Retina (tissue), 1 donor: ENCODE data around the gene ATF3.
A peak's percentile ranks its signal among the peaks of the same experiment; 100 is the strongest.
"Not testable (repeated sequence)": the region's sequence is repeated elsewhere in the genome, so short reads cannot be mapped to it uniquely, and the experiment has no call there.

Source experiments
- DNase-seq: peaks from one replicate; pipeline ENCODE4 v3.0.0-alpha.2; 2016

Gene ATF3

DNA sequence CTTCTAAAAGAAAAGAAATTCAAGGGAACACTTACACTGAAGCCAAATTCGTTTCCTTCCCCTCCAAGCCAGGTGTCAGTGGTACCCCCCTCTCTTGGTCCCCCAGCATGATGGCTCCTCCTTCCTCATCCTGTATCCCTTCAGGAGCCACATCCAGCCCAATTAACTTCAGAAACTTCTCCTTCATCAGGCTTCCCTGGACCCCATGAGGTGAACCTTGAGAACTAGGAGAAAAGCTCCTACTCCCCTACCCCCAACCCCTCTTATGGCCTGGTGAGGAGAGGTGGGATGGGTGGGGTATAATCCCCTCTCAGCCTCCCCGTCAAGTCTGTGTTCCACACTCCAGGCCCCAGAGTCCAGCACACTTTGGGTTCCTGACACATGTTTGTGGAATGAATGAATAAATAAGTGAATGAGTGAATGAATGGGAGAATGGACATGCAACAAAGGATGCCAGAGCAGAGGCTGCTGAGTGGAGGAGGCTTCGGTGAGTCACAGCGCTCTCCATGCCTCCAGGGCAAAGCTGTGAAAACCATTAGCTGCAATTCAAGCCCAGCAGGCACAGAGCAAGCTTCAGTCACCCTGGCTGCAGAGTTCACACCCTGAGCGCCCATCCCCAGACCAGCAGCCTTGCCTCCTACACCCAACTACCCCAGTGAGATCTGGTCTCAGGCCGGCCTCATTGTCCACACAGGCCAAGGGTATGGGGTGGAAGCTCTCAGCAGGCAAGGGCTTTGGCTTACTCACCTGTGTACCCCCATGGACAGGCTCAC lies 47.3 kb downstream of the ATF3 start:
- no peak for DNase-seq

DNA sequence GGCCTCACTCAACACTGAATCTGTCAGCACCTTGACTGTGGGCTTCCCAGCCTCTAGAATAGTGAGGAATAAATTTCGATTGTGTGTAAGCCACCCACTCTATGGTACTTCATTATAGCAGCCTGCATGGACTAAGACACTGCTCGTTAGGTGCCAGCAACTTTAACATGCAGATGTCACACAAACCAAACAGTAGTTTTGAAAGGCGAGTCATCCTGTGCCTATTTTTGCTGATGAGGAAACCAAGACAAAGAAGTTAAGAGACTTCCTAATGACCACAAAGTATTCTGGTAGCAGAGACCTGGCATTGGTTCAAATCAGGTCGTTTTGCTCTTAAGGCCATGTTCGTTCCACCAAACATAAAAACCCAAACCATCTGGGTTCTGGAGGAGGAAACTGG lies 48.2 kb downstream of the ATF3 start:
- no peak for DNase-seq

DNA sequence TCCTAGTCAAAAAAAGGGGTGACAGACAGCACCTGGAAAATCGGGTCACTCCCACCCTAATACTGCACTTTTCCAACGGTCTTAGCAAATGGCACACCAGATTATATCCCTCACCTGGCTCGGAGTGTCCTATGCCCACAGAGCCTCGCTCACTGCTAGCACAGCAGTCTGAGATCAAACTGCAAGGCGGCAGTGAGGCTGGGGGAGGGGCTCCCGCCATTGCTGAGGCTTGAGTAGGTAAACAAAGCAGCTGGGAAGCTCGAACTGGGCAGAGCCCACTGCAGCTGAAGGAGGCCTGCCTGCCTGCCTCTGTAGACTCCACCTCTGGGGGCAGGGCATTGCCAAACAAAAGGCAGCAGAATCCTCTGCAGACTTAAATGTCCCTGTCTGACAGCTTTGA lies 49.7 kb downstream of the ATF3 start:
- not testable (repeated sequence) for DNase-seq

DNA sequence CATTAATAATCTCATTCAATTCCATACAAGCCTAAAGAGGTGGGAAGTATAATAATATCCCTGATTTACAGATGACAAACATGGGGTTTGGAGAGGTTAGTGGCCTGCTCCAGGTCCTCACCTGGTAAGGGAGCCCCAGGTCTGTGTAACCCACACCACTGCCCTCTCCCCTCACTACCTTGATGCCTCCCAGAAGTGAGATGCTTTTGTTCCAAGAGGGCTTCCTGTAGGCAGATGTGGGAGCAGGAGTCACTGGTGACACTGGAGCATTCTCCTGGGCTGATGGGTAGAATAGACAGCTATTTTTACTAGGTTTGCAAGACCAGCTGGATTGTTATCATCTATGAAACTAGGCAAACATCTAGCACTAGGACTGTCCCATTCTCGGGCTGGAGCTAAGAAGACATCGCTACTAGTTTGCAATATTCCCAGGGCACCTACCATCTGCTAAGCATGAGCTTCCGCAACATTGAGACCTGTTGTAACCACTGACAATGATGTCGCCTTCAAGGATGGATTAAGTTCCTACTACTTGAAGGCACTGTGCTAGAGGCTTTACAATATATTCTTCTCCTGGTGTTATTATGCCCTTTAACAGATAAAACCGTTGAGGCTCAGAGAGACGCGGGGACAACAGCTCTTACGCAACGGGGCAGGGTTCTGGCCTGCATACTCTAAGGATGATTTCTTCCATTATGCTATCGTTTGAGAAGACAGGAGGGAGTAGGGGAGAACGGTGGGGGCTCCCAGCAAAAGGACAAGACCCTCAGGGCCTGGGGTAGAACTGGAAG lies 56.0 kb downstream of the ATF3 start:
- DNase-seq: no peak

DNA sequence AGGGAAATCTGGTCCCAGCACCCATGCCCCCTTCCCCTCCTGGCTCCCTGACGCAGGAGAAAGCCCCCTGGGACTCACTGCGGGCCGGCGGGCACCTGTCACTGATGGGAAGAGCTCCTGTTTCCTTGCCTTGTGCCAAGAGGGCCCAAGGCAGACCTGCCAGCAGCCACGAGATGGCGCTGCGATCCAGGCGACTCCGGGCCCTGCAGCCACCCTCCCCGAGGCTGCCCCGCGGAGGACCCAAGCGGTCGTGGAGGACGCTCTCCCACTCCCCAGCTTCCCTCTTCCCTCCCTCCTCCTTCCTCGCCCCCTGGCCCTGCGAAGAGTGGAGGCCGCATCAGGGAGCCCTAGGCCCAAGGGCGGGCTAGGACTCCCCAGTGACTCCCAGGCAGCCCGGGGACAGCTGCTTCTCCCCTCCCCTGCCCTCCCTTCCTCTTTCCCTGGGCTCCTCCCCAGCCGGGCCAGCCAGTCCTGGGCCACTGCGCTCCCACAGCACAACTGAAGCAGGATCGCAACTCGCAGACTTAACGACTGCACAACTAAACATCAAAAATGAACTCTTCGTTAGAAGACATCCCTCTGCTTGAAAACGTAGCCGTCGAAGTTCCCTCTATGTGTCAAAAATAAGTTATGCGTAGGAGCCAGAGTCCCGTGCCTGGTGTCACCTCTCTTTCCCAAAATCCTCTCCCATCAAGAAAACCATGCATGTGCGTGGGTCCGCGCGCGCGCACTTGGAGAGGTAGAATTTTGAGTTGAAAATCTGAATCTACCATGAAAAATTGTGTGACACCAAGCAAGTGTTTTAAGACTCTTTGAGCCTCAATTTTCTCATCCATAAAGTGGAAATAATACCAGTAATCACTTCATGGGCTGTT lies 56.9 kb downstream of the ATF3 start:
- peak; percentile 92 for DNase-seq

DNA sequence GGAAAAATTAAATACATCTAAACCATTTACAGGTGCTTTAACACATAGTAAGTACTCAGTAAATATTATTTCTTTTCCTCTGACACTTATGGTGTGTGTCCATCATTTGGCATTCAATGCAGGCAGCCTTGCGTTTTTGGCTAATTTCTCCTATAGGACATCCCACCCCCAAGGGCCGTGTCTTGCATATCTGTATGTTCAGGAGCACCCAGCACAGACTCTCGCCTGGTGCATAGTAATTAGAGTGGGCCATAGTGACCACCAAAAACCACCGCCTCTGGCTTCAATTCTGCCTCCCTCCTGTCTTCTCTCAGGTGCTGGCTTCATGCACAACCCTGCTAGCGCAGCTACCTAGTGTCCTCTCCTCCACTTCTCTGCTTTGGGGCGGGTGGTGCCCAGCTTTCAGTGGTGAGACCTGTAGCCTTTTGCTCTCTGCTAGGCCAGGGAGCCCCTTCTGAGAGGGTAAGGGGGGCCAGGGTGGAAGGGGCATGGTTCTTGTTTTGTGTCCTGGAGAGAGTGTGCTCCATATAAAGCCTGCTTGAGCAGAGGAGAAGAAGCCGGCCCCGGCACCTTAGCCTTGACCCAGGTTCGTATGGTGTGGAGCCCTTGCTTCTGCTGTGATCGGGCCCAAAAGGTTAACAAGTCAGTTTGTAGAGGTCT lies 57.7 kb downstream of the ATF3 start:
- no peak for DNase-seq

DNA sequence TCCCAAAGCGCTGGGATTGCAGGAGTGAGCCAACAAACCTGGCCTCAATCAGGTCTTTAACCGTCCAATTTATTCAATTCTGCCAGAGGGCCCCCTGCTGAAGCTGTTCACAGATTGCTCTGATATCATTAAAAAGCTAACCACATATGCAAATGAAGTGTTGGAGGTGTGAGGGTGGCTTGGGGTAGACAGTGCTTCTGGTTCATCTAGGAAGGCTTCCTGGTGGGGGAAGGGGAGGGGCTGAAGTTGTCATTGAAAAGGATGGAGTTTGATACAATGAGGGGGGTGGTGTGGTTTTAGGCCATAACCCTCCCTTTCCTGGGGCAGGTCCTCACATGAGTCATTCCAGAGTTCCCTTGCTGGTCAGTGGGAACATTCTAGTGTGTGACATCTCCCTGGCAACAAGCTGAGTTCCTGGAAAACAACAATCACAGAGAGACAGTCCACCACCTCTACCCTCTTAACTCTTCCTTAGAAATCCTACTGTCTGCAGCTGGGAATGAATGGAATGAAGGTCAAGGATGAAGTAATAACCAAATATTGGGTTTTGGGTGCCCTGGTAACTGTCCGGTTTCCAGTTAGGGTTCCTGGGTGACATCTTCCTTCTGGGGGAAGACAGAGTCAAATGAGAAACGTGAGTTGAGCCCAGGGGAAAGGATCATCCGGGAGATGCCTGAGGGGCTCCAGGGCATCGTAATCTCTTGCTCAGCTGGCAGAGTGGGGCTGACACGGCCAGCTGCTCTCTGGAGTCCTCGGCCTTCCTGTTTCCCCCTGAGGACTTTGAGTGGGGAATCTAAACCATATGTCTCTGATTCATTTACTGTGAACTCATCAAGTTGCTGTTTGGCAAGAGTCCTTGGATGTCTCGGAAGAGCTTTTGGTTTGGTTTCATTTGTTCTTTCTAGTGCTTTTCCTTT lies 58.9 kb downstream of the ATF3 start:
- DNase-seq: peak; percentile 46

DNA sequence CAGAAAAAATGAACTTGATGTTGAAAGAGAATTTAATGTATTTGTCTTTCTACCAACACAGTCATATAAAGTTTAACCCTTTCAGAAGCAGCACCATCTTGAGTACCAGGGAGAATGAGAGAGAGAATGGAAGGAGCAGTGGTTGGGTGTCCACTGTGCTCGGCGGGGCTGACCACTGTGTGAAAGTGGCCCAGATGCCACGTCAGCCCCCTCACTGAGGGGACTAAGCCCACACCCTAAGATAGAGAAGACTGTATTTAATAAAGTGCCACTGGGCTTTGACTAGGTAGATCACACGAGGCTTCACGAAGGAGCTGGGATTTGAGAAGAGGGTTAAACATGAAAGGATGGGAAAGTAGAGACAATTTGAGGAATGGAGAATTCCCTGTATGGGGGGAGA lies 59.9 kb downstream of the ATF3 start:
- DNase-seq: no peak

DNA sequence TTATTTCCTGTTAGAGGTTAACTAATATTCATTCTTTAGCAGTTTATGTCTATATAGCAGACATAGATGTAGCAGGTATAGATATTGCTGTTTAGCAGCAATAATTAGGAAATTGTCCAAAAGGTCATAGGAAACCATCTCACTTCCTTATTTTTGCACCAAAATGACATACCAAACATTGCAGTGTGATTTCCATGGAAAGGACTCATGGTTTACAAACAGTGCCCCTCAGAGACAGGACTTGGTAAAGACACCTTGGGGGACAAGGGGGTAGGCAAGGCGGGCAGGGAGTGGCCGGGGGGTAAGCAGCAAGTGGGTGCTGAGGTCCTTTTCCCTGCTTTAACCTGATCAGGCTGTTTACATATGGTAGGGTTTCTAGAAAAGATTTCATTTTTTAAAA lies 60.5 kb downstream of the ATF3 start:
- DNase-seq: no peak

DNA sequence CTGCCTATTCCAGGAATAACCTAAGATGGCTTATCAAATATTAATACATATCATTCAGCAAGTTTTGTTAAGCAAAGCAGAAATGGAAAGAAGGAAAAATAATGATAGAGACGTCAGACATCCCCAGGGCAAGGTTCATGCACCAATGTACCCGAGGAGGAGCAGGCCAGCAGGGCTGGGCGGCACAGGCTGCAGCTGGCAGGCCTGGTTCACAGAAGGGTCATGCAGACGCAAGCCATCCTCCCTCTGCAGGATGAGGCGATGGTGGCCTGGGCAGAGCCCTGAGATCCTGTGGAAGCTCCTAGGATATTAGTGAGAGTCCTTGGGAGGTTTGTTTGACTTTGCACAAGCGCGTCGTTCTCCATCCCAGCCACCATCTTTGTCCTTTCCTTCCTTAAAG lies 61.0 kb downstream of the ATF3 start:
- peak; percentile 22 for DNase-seq

DNA sequence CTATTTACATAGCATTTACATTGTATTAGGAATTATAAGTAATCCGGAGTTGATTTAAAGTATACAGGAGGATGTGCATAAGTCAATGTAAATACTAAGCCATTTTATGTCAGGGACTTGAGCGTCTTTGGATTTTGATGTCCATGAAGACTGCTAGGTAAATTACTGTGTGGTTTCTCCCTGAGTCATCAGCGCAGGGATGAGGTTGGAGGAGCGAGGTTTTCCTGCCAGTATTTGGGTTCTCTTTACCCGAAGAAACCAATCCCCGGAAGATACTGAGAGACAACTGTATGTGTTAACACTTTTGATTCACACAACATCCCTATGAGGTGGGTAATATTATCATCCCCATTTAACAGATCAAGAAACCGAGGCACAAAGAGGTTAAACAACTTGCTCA lies 61.7 kb downstream of the ATF3 start:
- no peak for DNase-seq
